Tibial nerve (tissue), 4 donors: ENCODE data around the gene CHD6. TPM values are rescaled to one million over a fixed set of nuclear protein-coding genes. Genes with fewer than 3 reads are reported as not detected.

ENCODE experiments used
- DNase-seq, 2 donors: peaks; one replicate each; pipeline ENCODE4 v3.0.0-alpha.2; 2019; ENCODE audit warnings: low spot score in 2 of 2
- H3K27ac ChIP-seq, 4 donors: fragments of 200-600 bp; sonication (generic) in 3 of 4; one replicate each; pipeline ENCODE4 v1.5.1; 2017 to 2019; ENCODE audit warnings: mild to moderate bottlenecking in 1 of 4
- H3K27me3 ChIP-seq, 2 donors: fragments of 200-600 bp; sonication (generic) in 1 of 2; one replicate each; pipeline versions ENCODE4 v1.5.1 to v1.6.0; 2017 to 2019
- H3K36me3 ChIP-seq, 3 donors: fragments of 200-600 bp; sonication (generic); one replicate each; pipeline ENCODE4 v1.5.1; 2018 to 2019
- H3K4me1 ChIP-seq, 4 donors: fragments of 200-600 bp; sonication (generic) in 3 of 4; one replicate each; pipeline ENCODE4 v1.5.1; 2017 to 2019
- H3K4me3 ChIP-seq, 4 donors: fragments of 200-600 bp; sonication (generic) in 3 of 4; one replicate each; pipeline ENCODE4 v1.5.1; 2017 to 2019; ENCODE audit warnings: mild to moderate bottlenecking in 1 of 4, moderate library complexity in 1 of 4
- H3K9me3 ChIP-seq, 4 donors: fragments of 200-600 bp; sonication (generic) in 3 of 4; one replicate each; pipeline ENCODE4 v1.5.1; 2017 to 2019
- CTCF ChIP-seq, 5 experiments: fragments of 200-600 bp in 3 of 5; fragments of 450-650 bp in 2 of 5; sonication (generic) in 3 of 5; IDR thresholded peaks; one replicate each; pipeline ENCODE4 v1.5.1; 2016 to 2019; ENCODE audit warnings: antibody characterized with exemption in 5 of 5, mild to moderate bottlenecking in 3 of 5, moderate library complexity in 2 of 5
- EP300 ChIP-seq, 2 donors: sonication (generic); formaldehyde crosslinking; IDR thresholded peaks; one replicate each; pipeline ENCODE4 v1.6.1; 2017; ENCODE audit warnings: antibody characterized with exemption in 2 of 2, mild to moderate bottlenecking in 1 of 2
- POLR2A ChIP-seq, 2 donors: fragments of 450-650 bp; IDR thresholded peaks; one replicate each; pipeline ENCODE4 v1.6.1; 2017; ENCODE audit warnings: antibody characterized with exemption in 2 of 2, mild to moderate bottlenecking in 2 of 2, moderate library complexity in 2 of 2
- WGBS, 2 donors: methylation state at CpG; one replicate each; pipeline ENCODE4 v1.1.5; 2018; 5-methylcytosine and 5-hydroxymethylcytosine counted together
- total RNA-seq, 4 donors: library from RNA; depleted of rRNA; stranded (reverse); fragments of >200 nt; gene quantifications; one replicate each; pipeline ENCODE4 v1.1.0, GENCODE V29; 2016

The CHD6 gene
- total RNA-seq, 4 donors from 2014 or later: 52.0 to 58.2 (median 54.9) TPM

- no peak for DNase-seq
- no peaks in the 10 kb centered on the region for H3K27me3 ChIP-seq
- TF ChIP-seq EP300 (IDR thresholded peaks at IDR 0.05) (no peak), POLR2A (IDR thresholded peaks at IDR 0.05) (no peak), CTCF (IDR thresholded peaks at IDR 0.05) (no peak)
- no peak overlapping the region for H3K27ac ChIP-seq
- H3K36me3 ChIP-seq: peaks cover 0 to 97% (median 14%) of the 10 kb centered on the region in 3 donors
- no peaks in the 10 kb centered on the region for H3K4me1 ChIP-seq
- WGBS, 2 donors: 90 to 93% methylated on average over 4 of the region's 4 CpGs
- no peaks in the 10 kb centered on the region for H3K9me3 ChIP-seq
- no peak overlapping the region for H3K4me3 ChIP-seq
Observed at GRCh38 chr20:41446456-41446855, 171.7 kb downstream of the CHD6 start.

GRCh38 chr20:41444821-41445220 is 173.4 kb downstream of the CHD6 start:
- no peak for DNase-seq
- Histone ChIP-seq H3K27ac (no peak overlapping the region), H3K27me3 (no peaks in the 10 kb centered on the region), H3K4me3 (no peak overlapping the region), H3K9me3 (no peaks in the 10 kb centered on the region), H3K4me1 (no peaks in the 10 kb centered on the region), H3K36me3 (peaks cover 0 to 98% (median 11%) of the 10 kb centered on the region in 3 donors)
- TF ChIP-seq EP300 (IDR thresholded peaks at IDR 0.05) (no peak), CTCF (IDR thresholded peaks at IDR 0.05) (no peak), POLR2A (IDR thresholded peaks at IDR 0.05) (no peak)

GRCh38 chr20:41443691-41444090 is 174.5 kb downstream of the CHD6 start:
- Histone ChIP-seq H3K27me3 (no peaks in the 10 kb centered on the region), H3K27ac (no peak overlapping the region), H3K36me3 (peaks cover 0 to 100% (median 11%) of the 10 kb centered on the region in 3 donors)

GRCh38 chr20:41440882-41441281 is 177.3 kb downstream of the CHD6 start:
- Histone ChIP-seq H3K4me1 (no peaks in the 10 kb centered on the region), H3K36me3 (peaks cover 0 to 100% (median 7%) of the 10 kb centered on the region in 3 donors), H3K27ac (no peak overlapping the region), H3K9me3 (no peaks in the 10 kb centered on the region), H3K27me3 (no peaks in the 10 kb centered on the region), H3K4me3 (no peak overlapping the region)
- no peak for DNase-seq
- WGBS, 2 donors: 89% methylated on average over 3 of the region's 3 CpGs
- TF ChIP-seq CTCF (IDR thresholded peaks at IDR 0.05): no peak
- no peak for TF ChIP-seq POLR2A (IDR thresholded peaks at IDR 0.05)
- no peak for TF ChIP-seq EP300 (IDR thresholded peaks at IDR 0.05)

More at GRCh38 chr20:41443691-41444090, 174.5 kb downstream of the CHD6 start:
- Histone ChIP-seq H3K4me3 (no peak overlapping the region), H3K4me1 (no peaks in the 10 kb centered on the region), H3K9me3 (no peaks in the 10 kb centered on the region)
- no peak for TF ChIP-seq EP300 (IDR thresholded peaks at IDR 0.05)
- no peak for TF ChIP-seq CTCF (IDR thresholded peaks at IDR 0.05)
- TF ChIP-seq POLR2A (IDR thresholded peaks at IDR 0.05): no peak
- no peak for DNase-seq

GRCh38 chr20:41437836-41438235 is 180.3 kb downstream of the CHD6 start:
- no peak for DNase-seq
- Histone ChIP-seq H3K9me3 (no peaks in the 10 kb centered on the region), H3K4me3 (no peak overlapping the region), H3K27me3 (no peaks in the 10 kb centered on the region), H3K4me1 (no peaks in the 10 kb centered on the region), H3K36me3 (peaks cover 0 to 96% (median 0%) of the 10 kb centered on the region in 3 donors), H3K27ac (no peak overlapping the region)
- TF ChIP-seq EP300 (IDR thresholded peaks at IDR 0.05) (no peak), POLR2A (IDR thresholded peaks at IDR 0.05) (no peak), CTCF (IDR thresholded peaks at IDR 0.05) (no peak)
- 55 to 61% methylated on average over 2 of the region's 2 CpGs for WGBS, 2 donors
